Chondrocyte (in vitro differentiated cells): ENCODE data around the gene DHDH. TPM values are rescaled to one million over a fixed set of nuclear protein-coding genes. Genes with fewer than 3 reads are reported as not detected.

Source experiments
- DNase-seq: peaks from one replicate; pipeline ENCODE4 v3.0.0; 2021; ENCODE audit warnings: mixed read lengths, low spot score
- H3K27ac Mint-ChIP-seq: one replicate; pipeline ENCODE4 v1.8.0; 2021; ENCODE audit warnings: mild to moderate bottlenecking, moderate library complexity, mixed read lengths; ENCODE audit not compliant: unreplicated experiment
- H3K27me3 Mint-ChIP-seq: 2 replicates; pipeline ENCODE4 v1.8.0; 2021; ENCODE audit warnings: low read depth, mixed read lengths
- H3K36me3 Mint-ChIP-seq: 2 replicates; pipeline ENCODE4 v1.8.0; 2021; ENCODE audit warnings: low read depth, mixed read lengths
- H3K4me1 Mint-ChIP-seq: 2 replicates; pipeline ENCODE4 v1.8.0; 2021; ENCODE audit warnings: low read depth, mild to moderate bottlenecking, mixed read lengths
- H3K4me3 Mint-ChIP-seq: one replicate; pipeline ENCODE4 v1.8.0; 2021; ENCODE audit warnings: mild to moderate bottlenecking, moderate library complexity, mixed read lengths; ENCODE audit not compliant: unreplicated experiment
- H3K9me3 Mint-ChIP-seq: 2 replicates; pipeline ENCODE4 v1.8.0; 2021; ENCODE audit warnings: low read depth, mixed read lengths
- total RNA-seq: library from RNA; stranded (reverse); gene quantifications from 3 replicates; pipeline ENCODE4 v1.2.1, GENCODE V29; 2021
- TF ChIP-seq, protein P1 (sequence below): fragments of 200-600 bp; sonication (generic); IDR thresholded peaks from 2 replicates; pipeline ENCODE4 v1.5.0; 2021; ENCODE audit warnings: antibody characterized with exemption, mild to moderate bottlenecking, moderate library complexity

The DHDH gene
- total RNA-seq, 1 donor from 2014 or later, result not detected

GRCh38 chr19:48945415-48945814, 11.9 kb downstream of the DHDH start:
- H3K27ac Mint-ChIP-seq, result no peak overlapping the region
- H3K4me1 Mint-ChIP-seq, result peaks cover 3% of the 10 kb centered on the region
- H3K36me3 Mint-ChIP-seq, result no peaks in the 10 kb centered on the region
- H3K4me3 Mint-ChIP-seq, result no peak overlapping the region
- DNase-seq, result no peak
- TF ChIP-seq, protein P1, sequence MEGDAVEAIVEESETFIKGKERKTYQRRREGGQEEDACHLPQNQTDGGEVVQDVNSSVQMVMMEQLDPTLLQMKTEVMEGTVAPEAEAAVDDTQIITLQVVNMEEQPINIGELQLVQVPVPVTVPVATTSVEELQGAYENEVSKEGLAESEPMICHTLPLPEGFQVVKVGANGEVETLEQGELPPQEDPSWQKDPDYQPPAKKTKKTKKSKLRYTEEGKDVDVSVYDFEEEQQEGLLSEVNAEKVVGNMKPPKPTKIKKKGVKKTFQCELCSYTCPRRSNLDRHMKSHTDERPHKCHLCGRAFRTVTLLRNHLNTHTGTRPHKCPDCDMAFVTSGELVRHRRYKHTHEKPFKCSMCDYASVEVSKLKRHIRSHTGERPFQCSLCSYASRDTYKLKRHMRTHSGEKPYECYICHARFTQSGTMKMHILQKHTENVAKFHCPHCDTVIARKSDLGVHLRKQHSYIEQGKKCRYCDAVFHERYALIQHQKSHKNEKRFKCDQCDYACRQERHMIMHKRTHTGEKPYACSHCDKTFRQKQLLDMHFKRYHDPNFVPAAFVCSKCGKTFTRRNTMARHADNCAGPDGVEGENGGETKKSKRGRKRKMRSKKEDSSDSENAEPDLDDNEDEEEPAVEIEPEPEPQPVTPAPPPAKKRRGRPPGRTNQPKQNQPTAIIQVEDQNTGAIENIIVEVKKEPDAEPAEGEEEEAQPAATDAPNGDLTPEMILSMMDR, result no peak
- no peaks in the 10 kb centered on the region for H3K27me3 Mint-ChIP-seq
- H3K9me3 Mint-ChIP-seq, result peaks cover 6% of the 10 kb centered on the region

DNA sequence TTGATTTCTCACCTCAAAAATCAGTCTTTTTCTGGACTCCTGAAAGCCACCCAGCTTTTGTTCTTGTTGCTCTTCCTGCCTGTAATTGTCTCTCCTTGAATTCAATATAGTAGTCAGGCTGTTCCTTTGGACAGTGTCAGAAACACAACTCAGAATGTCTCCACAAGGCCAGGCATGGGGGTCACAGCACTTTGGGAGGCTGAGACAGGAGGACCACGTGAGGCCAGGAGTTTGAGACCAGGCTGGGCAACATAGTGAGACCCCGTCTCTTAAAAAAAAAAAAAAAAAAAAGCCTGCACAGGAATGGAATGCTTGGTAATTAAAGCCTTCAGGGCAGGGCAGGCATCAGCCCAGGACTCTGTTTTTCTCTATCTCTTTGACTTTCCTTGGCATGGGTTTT, 12.3 kb downstream of the DHDH start:
- no peak overlapping the region for H3K4me3 Mint-ChIP-seq
- no peak overlapping the region for H3K27ac Mint-ChIP-seq
- peaks cover 3% of the 10 kb centered on the region for H3K4me1 Mint-ChIP-seq
- TF ChIP-seq, protein P1, result no peak
- no peaks in the 10 kb centered on the region for H3K36me3 Mint-ChIP-seq
- DNase-seq, result no peak
- peaks cover 6% of the 10 kb centered on the region for H3K9me3 Mint-ChIP-seq
- H3K27me3 Mint-ChIP-seq, result no peaks in the 10 kb centered on the region

- H3K4me1 Mint-ChIP-seq, result peaks cover 3% of the 10 kb centered on the region
- TF ChIP-seq, protein P1, result no peak
- H3K36me3 Mint-ChIP-seq, result no peaks in the 10 kb centered on the region
- DNase-seq, result no peak
- H3K9me3 Mint-ChIP-seq, result no peaks in the 10 kb centered on the region
- H3K4me3 Mint-ChIP-seq, result no peak overlapping the region
- H3K27me3 Mint-ChIP-seq, result no peaks in the 10 kb centered on the region
- no peak overlapping the region for H3K27ac Mint-ChIP-seq
Measured at GRCh38 chr19:48946463-48947257, 13.2 kb downstream of the DHDH start.

GRCh38 chr19:48947258-48947542, 13.7 kb downstream of the DHDH start:
- Mint-ChIP-seq H3K4me1 (peaks cover 3% of the 10 kb centered on the region), H3K9me3 (no peaks in the 10 kb centered on the region), H3K36me3 (no peaks in the 10 kb centered on the region), H3K27ac (no peak overlapping the region), H3K27me3 (no peaks in the 10 kb centered on the region), H3K4me3 (no peak overlapping the region)
- TF ChIP-seq, protein P1, result no peak
- no peak for DNase-seq

- Mint-ChIP-seq H3K9me3 (no peaks in the 10 kb centered on the region), H3K4me3 (no peak overlapping the region), H3K4me1 (peaks cover 7% of the 10 kb centered on the region), H3K27me3 (no peaks in the 10 kb centered on the region), H3K27ac (no peak overlapping the region), H3K36me3 (no peaks in the 10 kb centered on the region)
- DNase-seq, result no peak
- TF ChIP-seq, protein P1, result no peak
Measured at GRCh38 chr19:48950159-48950558, 16.7 kb downstream of the DHDH start.
